ENCODE measurements around the gene PDE2A.
A peak's percentile ranks its signal among the peaks of the same experiment; 100 is the strongest.

DNA sequence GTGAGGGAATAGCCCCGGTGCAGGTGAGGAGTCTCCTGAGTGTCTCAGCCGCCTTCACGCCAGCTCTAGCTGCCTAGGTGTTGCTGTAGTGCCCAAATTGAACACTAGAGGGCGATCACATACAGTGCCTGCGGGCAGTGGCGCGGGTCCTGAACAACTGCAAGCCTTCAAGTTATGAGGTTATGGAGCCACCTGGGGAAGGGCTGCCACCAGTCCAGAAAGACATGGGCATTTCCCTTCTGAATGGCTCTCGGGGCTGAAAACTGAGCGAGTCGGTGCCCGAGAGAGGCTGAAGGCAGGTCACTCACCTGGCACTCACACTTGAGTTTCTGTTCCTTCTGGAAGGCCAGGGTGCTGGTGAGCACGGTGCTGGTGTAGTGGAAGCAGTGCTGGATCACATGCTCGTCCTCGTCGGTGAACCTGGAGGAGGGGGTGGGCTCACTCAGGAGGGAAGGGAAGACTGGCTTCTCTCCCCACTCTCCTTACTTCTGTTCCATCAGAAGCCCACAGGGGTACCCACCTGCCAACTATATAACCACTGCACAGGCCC lies 88.4 kb downstream of the PDE2A start:
- TF ChIP-seq JUN (CRISPR knock-in tag; IDR thresholded peaks at IDR 0.05): no peak
- peak; percentile 97 for TF ChIP-seq CTCF (IDR thresholded peaks at IDR 0.05)
- TF ChIP-seq CREB1 (CRISPR knock-in tag; IDR thresholded peaks at IDR 0.05): no peak
- TF ChIP-seq FOXP1 (CRISPR knock-in tag; IDR thresholded peaks at IDR 0.05; ENCODE audit: borderline replicate concordance): no peak
- no peak for TF ChIP-seq OVOL2 (CRISPR knock-in tag; IDR thresholded peaks at IDR 0.05; ENCODE audit: borderline replicate concordance)
- no peak for TF ChIP-seq NR3C1 (CRISPR knock-in tag; conservative IDR thresholded peaks at IDR 0.05; ENCODE audit: low read depth)
- TF ChIP-seq ETV6 (CRISPR knock-in tag; IDR thresholded peaks at IDR 0.05): no peak

Measured in WTC11 (cell line).